Measurements from ENCODE around the gene AKT2.

AKT2 gene

DNA sequence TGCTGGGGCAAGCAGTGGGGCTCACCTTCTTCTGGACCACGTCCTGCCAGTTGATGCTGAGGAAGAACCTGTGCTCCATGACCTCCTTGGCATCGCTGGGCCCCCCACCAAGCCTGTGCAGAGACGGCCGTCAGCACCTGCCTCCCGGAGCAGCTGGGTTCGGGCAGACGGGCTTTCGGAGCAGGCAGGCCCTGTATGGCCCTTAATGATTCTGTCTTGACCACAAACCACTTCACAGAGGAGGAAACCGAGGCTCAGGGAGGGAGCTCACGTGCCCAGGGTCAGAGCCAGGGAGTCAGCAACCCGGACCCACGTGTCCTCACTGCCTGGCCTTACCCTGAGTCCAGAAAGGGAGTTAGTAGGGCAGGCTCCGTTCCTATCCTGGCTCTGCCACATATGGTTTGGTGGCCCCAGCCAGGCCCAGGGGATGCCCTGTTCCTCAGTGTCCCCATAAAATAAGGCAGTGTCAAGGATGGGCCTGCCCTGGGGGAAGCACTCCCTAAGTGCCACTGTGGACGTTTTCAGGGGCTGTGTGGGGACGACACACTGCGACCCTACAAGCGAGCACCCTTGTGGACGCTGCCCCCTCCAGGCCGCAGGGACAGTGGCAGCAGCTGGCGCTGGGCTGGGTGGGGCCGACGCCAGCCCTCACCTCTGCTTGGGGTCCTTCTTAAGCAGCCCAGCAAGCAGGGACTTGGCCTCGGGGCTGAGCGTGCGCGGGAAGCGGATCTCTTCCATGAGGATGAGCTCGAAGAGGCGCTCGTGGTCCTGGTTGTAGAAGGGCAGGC is 49.7 kb downstream of the AKT2 start:
- no peak for DNase-seq (ENCODE audit: low read depth in 2 of 2)

DNA sequence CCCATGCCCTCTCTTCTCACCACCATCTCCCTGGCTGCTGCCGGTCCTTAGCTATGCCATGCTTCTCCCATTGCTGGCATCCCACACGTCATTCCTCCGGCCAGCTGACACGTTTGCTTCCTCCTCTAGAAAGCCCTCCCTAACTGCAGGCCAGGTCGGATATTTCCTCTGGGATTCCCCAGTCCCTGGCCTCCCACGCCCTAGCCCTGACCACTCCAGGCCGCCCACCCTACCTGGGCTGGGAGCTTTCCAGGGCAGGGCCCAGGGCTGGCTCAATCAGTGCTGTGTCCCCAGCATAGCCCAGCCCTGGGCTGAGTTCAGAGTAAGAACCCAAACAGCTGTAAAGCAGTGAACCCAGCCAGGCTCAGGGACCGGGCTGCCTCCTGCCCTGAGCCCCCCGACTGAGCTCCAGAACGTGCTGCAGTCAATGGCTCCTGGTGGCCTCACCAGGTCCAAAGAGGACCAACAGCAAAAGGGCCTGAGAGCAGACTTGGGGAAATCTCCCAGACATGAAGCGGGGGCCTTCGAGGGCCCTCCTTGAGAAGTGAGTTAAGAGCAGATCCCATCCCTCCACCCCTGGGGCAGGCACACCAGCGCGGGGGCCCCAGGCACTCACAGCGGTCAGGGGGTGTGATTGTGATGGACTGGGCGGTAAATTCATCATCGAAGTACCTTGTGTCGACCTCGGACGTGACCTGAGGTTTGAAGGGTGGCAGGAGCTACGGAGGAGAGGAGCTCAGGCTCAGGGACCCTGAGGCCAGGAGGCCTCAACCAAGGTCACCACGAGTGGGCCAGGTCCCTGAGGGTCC is 50.5 kb downstream of the AKT2 start:
- no peak for DNase-seq (ENCODE audit: low read depth in 2 of 2)

DNA sequence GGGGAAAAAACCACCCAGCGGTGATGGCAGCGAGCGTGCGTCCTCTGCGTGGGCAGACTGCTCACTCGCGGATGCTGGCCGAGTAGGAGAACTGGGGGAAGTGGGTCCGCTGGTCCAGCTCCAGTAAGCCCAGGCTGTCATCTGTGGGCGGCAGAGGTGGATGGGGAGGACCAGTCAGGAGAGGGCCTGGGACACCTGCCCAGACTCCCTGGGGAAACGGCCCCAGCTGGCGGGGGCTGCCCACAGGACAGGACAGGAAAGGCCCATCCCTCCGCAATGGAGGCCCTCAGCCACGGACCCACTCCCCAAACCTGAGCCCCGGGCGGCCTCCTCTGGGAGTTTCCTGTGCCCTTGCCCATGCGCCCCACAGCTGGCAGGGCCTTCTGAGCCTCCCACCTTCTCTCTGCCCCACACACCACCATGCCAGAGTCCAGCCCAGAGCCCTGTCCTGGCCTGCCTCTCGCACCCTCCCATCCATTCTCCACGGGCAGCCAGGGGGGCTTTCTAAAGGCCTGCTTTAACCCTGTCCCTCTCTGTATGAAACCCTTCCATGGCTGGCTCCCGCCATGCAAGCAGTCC is 51.2 kb downstream of the AKT2 start:
- no peak for DNase-seq (ENCODE audit: low read depth in 2 of 2)

DNA sequence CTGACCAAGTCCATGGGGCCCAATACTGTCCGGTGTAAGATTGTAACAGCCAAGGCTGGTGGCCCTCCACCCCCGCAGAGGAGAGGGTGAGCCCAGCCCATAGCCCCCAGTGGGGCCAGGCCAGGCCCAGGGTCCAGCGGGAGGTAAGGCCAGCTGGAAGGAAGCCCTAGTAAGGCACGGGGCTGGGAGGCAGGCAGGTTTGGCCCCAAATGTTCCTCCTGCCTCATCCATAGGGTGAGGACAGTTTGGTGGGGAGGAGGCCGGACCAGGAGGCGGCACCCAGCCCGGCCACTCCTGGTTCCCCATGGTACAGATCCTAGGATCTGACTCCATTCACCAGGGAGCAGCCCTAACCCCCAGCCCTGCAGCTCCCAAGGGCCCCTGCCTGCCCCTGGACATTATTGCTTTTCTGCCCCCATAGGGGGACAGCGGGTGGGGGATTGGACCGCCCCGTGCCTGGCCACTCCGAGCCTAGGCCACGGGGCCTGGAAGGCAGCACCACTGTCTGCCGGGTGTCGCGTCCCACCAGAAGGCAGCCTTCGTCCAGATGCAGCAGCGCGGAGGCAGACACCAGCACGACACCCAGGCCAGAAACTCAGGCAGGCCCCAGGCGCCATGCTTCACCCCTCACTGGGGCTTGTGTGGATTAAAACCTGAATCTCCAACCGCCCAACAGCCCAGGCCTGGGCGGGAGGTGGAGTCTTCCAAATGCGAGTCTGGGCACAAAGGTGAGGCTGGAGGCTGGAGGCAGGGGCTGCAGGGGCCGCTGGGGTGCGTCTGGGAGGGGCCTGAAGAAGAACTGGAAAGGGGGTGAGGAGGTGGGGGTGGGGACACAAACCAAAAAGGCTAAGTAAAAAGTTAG is 52.0 kb downstream of the AKT2 start:
- no peak for DNase-seq (ENCODE audit: low read depth in 2 of 2)

DNA sequence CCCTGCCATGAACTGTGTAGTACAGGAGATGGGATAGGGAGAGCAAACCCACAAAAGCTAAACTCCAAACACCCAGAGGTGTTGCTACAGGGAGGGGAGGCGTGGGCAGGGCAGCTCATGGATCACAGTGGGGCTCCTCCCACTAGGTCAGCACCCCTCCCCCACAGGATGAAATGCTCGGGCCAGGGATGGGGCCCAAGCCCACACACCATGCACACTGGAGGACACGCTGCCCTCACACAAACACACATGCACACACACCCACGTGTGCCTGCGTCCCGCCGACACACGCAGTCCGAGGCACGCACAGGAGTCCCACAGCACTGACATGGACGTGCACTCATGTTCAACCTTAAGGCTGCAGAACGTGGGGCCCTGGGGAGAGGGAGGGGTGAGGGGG is 52.7 kb downstream of the AKT2 start:
- DNase-seq (ENCODE audit: low read depth in 2 of 2): no peak

DNA sequence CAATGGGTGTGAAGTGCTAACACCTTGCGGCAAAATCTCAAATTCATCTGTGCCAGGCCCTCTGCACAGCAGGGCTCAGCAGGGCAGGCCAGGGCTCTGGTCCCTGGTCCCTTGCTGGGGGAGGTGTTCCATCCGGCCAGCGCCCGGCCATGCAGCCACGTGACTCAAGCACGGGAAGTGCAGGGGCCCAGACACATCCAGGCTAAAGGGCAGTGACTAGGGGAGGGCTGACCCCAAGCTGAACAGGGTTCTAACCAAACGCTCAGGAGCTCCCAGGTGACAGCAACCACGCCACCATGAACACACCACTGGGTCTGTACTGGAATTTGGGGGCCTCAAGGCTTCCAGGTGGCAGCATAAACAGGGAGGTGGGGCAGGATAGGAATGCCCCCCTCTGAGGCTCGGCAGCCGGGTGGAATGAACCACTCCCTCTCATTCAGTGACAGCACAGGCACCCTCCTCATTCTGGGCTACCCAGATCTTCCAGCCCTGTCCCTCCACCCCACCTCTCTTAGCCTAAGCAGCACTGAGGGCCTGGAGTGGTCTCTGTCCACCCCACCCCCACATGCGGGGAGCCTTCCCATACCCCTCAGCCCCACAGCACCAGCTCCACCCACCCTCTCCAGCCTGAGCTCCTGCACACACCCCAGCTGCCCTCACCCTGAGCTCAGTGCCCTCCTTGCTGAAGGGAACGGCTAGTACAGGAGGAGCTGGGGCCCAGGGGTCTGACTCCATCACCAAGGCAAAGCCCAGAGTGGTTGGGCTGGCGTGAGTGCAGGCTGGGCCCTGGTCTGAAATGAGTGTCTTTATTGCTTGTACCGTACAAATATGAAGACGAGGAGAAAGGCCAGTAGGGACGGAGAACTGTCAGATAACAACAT is 53.4 kb downstream of the AKT2 start:
- no peak for DNase-seq (ENCODE audit: low read depth in 2 of 2)

DNA sequence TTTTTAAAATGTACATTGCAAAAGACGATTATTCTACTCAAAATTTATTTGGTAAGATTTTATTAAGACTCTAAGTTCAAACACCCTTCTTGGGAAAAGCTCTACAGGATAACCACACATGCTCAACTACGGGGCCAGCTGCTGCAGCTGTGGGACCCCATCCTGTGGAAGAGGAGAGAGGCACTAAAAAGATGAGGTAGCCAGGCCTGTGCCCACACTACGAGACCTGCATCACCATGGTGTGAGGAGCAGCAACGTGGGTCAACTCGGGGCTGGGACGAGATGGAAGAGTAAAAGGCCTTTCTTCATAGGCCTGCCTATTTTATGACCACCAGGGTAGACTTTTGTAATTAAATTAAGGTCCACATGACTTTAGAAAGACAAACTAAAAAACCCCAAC is 54.1 kb downstream of the AKT2 start:
- no peak for DNase-seq (ENCODE audit: low read depth in 2 of 2)

DNA sequence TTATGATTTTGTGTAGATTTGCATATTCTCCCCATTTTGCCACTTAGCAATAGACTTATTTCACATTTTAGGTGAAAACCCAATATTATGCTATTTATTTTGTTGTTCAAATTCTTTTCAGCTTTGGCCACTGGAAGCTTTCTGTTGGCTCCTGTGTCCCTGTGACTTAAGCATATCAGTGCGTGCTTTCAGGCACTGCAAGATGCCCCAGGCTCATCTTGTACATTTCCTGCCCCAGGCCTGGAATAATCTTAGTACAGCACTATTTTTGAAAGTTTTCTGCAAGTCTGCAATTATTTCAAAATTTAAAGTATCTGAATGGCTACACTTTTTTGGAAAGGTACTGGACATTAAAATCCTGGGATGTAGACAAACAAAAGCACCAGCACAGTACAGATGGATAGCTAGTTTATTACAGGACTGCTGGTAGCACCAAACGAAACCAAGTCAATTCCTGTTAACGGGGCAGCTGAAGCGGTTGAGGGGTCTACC is 55.2 kb downstream of the AKT2 start:
- no peak for DNase-seq (ENCODE audit: low read depth in 2 of 2)

DNA sequence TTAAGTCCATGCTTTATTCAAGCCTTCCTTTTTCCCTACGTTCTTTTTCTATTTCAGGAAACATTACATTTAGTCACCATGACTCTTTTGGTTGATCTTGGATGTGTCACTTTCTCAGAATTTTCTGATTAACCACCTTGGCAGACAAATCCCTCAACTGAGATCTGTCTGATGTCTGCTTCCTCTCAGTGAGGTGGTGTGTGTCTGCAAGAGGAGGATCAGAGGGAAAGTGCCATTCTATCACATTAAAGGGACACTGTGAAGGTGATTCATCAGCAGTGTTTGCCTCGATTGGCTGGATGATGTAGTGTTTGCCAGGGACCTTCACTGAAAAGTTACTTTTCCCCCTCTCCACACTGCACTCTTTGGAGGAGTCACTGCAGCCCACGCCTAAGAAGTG is 55.7 kb downstream of the AKT2 start:
- no peak for DNase-seq (ENCODE audit: low read depth in 2 of 2)

DNA sequence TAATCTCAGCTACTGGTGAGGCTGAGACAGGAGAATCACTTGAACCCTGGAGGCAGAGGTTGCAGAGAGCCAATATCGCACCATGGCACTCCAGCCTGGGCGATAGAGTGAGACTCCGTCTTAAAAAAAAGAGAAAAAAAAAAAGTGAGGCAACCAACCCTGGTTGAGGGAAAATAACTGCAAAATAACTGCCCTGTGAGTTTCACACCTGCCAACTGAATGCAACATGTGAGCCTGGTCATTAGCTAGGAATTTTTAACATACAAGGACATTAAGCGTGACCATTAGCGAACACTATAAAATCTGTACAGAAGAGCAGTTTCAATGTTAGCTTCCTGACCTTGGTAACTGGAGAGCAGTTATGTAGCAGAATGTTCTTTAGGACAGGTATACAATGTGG is 56.3 kb downstream of the AKT2 start:
- DNase-seq (ENCODE audit: low read depth in 2 of 2): no peak

DNA sequence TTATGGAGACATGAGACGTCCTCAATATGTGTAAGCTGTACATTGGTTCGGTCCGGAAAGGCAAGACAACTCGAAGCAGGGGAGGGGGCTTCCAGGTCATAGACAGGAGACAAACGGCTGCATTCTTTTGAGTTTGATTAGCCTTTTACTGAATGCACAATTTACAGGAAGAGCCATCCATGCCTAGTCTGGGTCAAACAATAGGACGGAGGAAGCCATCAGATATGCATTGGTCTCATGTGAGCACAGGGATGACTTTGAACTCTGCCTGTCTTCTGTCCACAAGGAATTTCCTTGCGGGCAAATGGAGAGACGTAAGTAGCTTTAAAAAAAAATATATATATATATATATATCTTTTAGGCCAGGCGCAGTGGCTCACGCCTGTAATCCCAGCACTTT is 56.8 kb downstream of the AKT2 start:
- no peak for DNase-seq (ENCODE audit: low read depth in 2 of 2)

DNA sequence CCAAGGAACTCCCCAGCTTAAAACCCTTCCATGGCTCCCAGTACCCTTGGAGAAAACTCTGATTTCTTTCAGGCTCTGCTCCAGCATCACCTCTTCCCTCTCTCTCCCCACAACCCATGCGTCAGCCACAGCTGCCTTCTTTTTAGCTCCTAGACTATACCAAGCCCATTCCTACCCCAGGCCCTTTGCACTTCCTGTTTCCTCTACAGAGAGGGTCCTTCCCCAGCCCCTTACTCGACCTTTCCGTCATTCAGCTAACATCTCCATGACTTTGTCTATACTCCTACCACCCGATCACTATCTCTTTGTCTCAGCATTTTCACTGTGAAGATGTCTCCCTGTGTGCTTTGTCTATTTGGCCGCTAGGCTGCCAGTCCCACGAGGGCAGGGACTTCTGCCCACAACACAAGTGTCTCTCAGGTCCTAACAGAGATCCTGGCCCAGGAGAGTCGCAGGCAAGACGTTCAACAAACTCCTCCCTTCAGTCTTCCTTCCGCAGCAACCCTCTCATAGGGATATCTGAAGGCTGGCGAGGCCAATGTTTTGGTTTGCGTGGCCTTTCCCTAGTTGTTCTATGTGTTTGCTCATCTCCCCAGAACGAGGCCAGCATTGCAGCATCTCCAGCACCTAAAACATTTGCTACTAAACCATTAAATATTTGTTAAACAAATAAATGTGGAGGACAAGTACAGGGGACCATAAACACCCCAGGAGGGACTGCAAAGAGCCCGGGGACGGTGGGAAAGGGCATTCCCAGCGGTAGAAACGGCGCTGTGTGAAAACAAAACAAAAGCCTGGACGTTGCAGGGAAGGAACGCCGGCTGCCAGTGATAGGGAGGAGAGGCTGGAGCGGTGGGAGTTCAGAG is 59.5 kb downstream of the AKT2 start:
- no peak for DNase-seq (ENCODE audit: low read depth in 2 of 2)

DNA sequence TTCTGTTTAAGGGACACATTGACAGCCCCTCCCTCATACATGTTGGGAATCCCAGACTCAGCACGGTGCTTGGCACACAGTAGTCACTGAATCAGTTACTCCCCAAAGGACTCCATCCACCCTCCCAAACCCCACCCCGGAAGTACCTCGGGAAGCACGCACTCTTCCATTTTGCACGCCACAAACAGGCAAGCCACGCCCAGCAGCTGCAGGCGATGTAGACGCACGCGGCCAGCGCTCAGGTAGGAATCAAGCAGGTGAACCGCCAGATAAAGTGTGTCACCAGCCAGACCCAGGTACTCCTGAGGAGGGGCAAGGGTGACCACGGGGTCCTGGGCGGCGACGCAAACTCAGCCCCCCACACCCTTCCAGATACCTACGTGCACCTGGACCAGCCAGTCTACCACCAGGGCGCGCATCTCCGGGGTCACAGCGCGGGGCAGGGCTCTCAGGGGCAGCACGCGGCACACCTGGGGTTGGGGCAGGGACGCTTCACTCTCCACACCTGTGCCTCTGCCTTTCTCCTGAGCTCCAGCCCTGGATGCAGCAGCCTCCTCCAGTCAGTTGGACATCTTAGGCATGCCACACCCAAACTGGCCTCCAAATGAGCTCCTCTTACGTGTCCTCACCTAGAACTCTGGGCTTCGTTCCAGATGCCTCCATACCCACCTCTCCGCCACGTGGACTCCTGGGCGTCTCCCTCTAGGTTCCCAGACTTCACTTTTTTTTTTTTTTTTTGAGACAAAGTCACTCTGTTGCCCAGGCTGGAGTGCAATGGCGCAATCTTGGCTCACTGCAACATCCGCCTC is 60.6 kb downstream of the AKT2 start:
- no peak for DNase-seq (ENCODE audit: low read depth in 2 of 2)

DNA sequence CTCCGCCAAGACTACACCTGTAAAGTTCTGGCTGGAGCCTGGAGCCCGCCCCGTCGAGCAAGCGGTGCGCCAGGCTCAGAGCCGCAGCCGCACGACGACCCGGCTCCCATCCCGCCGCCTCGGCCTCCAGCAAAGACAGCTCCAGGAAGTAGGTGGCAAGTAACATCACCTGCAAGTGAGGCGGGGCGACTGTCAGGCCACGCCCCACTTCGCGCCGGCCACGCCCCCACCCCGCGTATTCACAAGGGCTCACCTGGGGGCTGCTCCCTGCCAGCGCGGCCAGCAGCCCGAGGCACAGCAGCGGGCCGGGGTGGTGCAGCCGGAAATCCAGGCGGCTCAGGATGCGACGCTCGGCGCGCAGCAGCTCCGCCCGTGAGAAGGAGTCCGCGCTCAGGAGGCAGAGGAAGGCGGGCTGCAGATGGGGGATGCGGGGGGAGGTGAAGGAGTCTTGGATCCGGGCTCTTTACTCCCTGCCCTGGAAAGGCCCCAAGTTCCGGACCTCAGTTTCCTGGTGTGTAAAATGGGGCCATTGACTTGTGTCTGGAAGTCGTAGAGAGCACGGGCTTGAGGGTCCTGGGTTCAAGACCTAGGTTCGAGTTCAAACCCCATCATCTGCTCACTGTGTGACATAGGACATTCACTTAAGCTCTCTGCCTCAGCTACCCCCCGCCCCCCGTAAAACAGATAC is 61.9 kb downstream of the AKT2 start:
- DNase-seq (ENCODE audit: low read depth in 2 of 2): no peak

DNA sequence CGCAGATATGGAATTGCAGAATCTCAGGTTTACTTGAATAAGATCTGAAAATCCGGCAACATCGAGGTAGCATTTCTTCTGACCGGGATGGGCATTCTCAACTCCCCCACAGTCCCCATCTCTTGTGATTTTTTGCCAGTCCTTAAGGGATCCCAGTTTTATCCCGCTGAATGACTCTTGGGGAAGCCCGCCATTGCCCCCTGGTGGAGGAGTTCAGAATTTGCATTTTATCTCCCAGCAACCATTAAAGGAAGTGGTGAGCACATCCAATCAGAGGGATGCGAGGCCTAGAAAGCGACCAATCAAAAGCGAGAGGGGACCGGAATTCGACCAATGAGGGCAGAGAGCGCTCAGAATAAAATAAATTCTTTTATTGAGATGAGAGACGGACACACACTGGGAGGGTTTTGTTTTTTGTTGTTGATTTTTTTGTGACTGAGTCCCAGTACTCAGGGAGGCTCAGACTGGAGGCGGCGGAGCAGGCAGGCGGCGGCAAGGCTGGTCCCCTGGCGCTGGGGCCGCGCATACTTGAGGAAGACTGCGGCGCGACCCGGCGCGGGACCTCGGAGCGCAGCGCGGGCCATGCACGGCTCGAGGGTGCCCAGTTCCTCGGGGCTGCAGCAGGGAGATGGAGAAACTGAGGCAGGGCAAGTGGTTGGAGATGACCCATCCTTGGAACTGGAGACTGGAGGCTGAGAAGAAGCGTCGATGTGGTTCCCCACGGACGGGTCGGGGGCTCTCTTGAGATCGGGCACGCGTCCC is 63.1 kb downstream of the AKT2 start:
- DNase-seq (ENCODE audit: low read depth in 2 of 2): peak; percentile 47 to 50

DNA sequence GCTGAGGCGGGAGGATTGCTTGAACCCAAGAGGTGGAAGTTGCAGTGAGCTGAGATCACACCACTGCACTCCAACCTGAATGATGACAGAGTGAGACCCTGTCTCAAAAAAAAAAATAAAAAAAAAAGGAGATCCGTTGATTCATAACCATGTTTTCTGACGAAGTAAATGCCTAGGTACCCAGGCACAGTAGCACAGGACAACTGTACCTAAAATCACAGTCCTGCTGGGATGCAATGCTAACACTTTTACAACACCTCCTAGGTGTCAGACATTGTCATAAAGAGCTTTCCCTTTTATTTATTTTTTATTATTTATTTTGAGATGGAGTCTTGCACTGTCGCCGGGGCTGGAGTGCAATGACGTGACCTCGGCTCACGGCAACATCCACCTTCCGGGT is 64.5 kb downstream of the AKT2 start:
- DNase-seq (ENCODE audit: low read depth in 2 of 2): no peak

DNA sequence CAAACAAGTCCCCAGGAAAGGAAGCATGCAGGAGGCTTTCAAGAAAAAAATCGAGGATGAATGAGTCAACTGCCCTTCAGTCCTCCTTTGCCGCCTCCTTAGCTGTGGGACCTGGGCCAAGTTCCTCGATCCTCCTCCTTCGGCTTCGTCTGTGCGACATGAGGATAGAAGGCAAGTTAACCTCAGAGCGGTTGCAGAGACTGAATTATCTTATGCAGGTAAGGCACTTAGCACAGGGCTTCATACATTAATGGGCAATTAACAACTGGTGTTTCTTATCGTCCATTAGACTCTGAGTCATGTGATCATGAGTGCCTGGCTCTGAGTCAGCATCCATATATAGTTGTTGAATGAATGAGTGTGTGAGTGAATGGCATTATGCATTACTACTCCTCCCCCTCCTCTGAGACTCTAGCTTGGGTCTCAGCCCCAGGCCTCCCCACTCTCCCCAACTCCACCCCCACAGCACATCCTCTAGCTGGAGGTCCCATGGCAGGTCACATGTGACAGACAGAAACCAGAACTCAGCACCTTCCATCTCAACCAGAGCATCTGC is 65.3 kb downstream of the AKT2 start:
- no peak for DNase-seq (ENCODE audit: low read depth in 2 of 2)

Data from stimulated activated CD8-positive, alpha-beta memory T cell treated with anti-CD3 and anti-CD28 coated beads, Interleukin-2, amount 100 ng/mL, for 48 hours (primary cell).